GM10248 (cell line): Measurements from ENCODE around the gene ITGBL1.

Experiments
- CTCF ChIA-PET: fragments of 300-600 bp; sonication (Branson Sonifier 250); formaldehyde crosslinking; extraction: SDS; loops from one replicate; lab custom pipeline; 2021; ENCODE audit warnings: antibody characterized with exemption; lab: Yijun Ruan, JAX
- POLR2A ChIA-PET: fragments of 350-650 bp; sonication (Branson Sonifier 250); formaldehyde crosslinking; extraction: SDS; loops from one replicate; lab custom pipeline; 2020; ENCODE audit warnings: antibody characterized with exemption; lab: Yijun Ruan, JAX
- DNase-seq: peaks from one replicate; pipeline ENCODE4 v3.0.0; 2012; ENCODE audit errors: extremely low spot score
- CTCF ChIP-seq: IDR thresholded peaks from 2 replicates; pipeline ENCODE4 v1.5.1; 2012; ENCODE audit warnings: mild to moderate bottlenecking, low read depth; ENCODE audit errors: extremely low read depth, missing control alignments, control extremely low read depth

The ITGBL1 gene

DNA sequence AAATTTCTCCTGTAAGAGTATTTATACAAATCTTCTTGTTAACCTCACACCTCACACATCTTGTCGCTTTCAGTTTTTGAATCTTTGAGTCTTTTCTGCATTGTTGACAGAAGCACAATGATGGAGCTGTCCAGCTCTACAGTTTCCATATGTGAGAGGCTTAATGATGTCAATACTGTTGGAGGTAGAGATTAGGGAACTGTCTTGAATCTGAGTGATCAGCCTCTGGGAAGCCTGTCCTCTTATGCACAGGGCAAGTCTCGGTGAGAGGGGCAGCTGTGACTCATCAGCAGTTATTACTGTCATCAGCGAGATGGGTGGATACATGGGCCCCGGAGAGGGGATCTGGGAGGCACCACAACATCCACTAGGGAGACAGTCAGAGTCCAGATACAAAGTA, 4.6 kb upstream of the ITGBL1 start:
- TF ChIP-seq CTCF: no peak
- ChIA-PET CTCF (no interaction called here), POLR2A (no interaction called here)
- no peak for DNase-seq

GRCh38 chr13:101449790-101450748, 2.4 kb upstream of the ITGBL1 start:
- ChIA-PET CTCF (no interaction called here), POLR2A (no interaction called here)

DNA sequence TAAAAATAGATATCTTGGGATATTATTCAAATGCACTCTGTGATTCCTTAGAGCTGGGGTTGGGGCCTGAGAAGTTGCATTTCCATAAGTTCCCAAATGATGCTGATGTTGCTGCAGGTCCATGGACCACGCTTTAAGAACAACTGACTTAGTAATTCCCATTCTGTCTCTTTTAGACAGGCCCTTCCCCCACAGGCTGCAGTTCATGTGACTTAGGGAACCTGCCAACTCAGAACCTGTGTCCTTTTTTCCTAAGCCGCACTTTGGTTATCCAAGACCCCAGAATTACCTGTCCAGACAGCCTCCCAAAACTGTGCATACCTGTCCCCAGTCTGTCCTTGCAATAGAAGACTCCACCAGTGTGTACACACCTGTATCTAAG, 1.7 kb upstream of the ITGBL1 start:
- ChIA-PET POLR2A (no interaction called here), CTCF (no interaction called here)
- TF ChIP-seq CTCF: no peak
- DNase-seq: no peak

More at GRCh38 chr13:101449790-101450748, 2.4 kb upstream of the ITGBL1 start:
- no peak for DNase-seq
- TF ChIP-seq CTCF: no peak

- no peak for TF ChIP-seq CTCF
- CTCF ChIA-PET: no interaction called here
Observed at GRCh38 chr13:101451641-101452040, 834 bp upstream of the ITGBL1 start.

GRCh38 chr13:101453784-101454201, 1.3 kb downstream of the ITGBL1 start:
- DNase-seq: peak; percentile 20
- CTCF ChIA-PET: no interaction called here
- POLR2A ChIA-PET: no interaction called here
- TF ChIP-seq CTCF: no peak

More at GRCh38 chr13:101451641-101452040, 834 bp upstream of the ITGBL1 start:
- no peak for DNase-seq
- POLR2A ChIA-PET: no interaction called here

DNA sequence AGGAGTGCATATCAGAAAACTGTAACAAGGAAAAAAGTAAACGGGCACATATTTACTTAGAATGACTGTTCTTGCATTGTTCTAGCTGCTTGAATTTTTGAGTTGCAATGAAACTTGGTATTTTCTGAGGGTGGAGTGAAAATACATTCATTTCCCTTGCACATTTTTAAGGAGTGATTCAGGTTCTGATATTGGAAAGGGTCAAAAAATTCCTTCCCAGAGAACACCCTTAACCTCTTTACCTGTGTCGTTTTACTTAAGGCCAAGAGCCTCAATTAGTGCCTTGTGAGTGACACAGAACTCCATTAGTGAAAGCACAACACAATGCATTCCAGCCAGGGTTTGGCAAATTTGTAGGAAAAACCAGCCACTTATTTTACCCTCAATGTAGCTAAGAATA, 2.3 kb downstream of the ITGBL1 start:
- DNase-seq: no peak
- ChIA-PET CTCF (no interaction called here), POLR2A (no interaction called here)
- no peak for TF ChIP-seq CTCF
